HFFc6 (cell line): ENCODE data around the gene SPATS2L. TPM values are rescaled to one million over a fixed set of nuclear protein-coding genes. Genes with fewer than 3 reads are reported as not detected.

Experiments
- DNase-seq: peaks from one replicate; pipeline ENCODE4 v3.0.0-alpha.2; 2018
- H3K27ac Mint-ChIP-seq: 2 replicates; pipeline ENCODE4 v1.8.0; 2020; ENCODE audit warnings: mild to moderate bottlenecking, mixed read lengths
- H3K27me3 Mint-ChIP-seq: 2 replicates; pipeline ENCODE4 v1.8.0; 2021; ENCODE audit warnings: mild to moderate bottlenecking, moderate library complexity, mixed read lengths; ENCODE audit not compliant: insufficient read depth
- H3K36me3 Mint-ChIP-seq: 2 replicates; pipeline ENCODE4 v1.8.0; 2021; ENCODE audit warnings: low read depth, mixed read lengths
- H3K4me1 Mint-ChIP-seq: 2 replicates; pipeline ENCODE4 v1.8.0; 2020; ENCODE audit warnings: low read depth, mixed read lengths
- H3K4me3 Mint-ChIP-seq: 2 replicates; pipeline ENCODE4 v1.8.0; 2020; ENCODE audit warnings: mild to moderate bottlenecking, moderate library complexity, mixed read lengths
- H3K9me3 Mint-ChIP-seq: 2 replicates; pipeline ENCODE4 v1.8.0; 2020; ENCODE audit warnings: mild to moderate bottlenecking, mixed read lengths
- long read RNA-seq: library from polyadenylated mRNA; unstranded; transcript quantifications from one replicate; pipeline ENCODE4 v2.0.0, GENCODE V29; 2019
- total RNA-seq, 6 experiments: library from RNA; stranded (reverse); fragmentation: NEBNext Ultra II Directional; extraction: Animal tissue kit (Norgen Biotek cat#: 25700); gene quantifications; 2 replicates in 1 of 6; 3 replicates in 5 of 6; pipeline ENCODE4 v1.2.3, GENCODE V29; 2021
- TF ChIP-seq, protein P1 (sequence below): fragments of 200-600 bp; sonication (generic); IDR thresholded peaks from 2 replicates; pipeline ENCODE4 v1.5.0; 2021; ENCODE audit warnings: antibody characterized with exemption, mild to moderate bottlenecking

The SPATS2L gene
- total RNA-seq: 100 to 1,000 TPM; 146 to 205 (median 198) TPM
- long read RNA-seq, transcript SPATS2L-204 (13 exons, 2,463 nt): major isoform, 5 of 110 reads
- long read RNA-seq, partial matches to known transcripts: 80 of 110 reads
- long read RNA-seq, other reads (novel, unspliced or antisense): 15 of 110 reads

GRCh38 chr2:200306196-200306930, at the start of gene SPATS2L:
TSS of gene SPATS2L (plus strand) at chr2:200306693. CDS start at chr2:200389245, 82,552 bp downstream.
- Mint-ChIP-seq H3K9me3 (no peaks in the 10 kb centered on the region), H3K27me3 (no peaks in the 10 kb centered on the region; the same call in 1 of the 2 replicates), H3K4me1 (peaks cover 71% of the 10 kb centered on the region), H3K4me3 (peak within 1 kb of the TSS; percentile 93), H3K27ac (peak within 1 kb of the TSS; percentile 90), H3K36me3 (peaks cover 11% of the 10 kb centered on the region)
- peak; percentile 69 for DNase-seq
- TF ChIP-seq, protein P1, sequence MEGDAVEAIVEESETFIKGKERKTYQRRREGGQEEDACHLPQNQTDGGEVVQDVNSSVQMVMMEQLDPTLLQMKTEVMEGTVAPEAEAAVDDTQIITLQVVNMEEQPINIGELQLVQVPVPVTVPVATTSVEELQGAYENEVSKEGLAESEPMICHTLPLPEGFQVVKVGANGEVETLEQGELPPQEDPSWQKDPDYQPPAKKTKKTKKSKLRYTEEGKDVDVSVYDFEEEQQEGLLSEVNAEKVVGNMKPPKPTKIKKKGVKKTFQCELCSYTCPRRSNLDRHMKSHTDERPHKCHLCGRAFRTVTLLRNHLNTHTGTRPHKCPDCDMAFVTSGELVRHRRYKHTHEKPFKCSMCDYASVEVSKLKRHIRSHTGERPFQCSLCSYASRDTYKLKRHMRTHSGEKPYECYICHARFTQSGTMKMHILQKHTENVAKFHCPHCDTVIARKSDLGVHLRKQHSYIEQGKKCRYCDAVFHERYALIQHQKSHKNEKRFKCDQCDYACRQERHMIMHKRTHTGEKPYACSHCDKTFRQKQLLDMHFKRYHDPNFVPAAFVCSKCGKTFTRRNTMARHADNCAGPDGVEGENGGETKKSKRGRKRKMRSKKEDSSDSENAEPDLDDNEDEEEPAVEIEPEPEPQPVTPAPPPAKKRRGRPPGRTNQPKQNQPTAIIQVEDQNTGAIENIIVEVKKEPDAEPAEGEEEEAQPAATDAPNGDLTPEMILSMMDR: no peak

DNA sequence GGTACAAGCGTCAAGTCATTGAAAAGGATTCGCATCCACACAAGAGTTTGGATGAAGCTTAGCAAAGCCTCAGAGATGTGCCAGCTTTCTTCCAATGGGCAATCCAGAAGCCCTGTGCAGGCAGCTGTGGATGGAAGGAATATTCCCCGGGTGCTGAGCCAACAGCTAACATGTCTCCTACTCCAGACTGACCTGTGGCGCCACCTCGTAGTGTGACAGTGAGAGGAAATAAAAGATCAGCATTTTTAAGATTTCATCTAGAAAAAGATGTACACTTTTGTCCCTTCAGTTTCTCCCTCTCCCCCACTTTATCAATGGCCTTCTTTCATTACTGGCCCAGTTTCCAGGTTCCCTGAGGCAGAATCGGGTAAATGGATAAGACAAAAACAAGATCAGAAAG, 48.9 kb upstream of the SPATS2L start:
- Mint-ChIP-seq H3K36me3 (no peaks in the 10 kb centered on the region), H3K27ac (no peak overlapping the region), H3K27me3 (peaks cover 7% of the 10 kb centered on the region), H3K9me3 (no peaks in the 10 kb centered on the region), H3K4me1 (peaks cover 12% of the 10 kb centered on the region), H3K4me3 (no peak overlapping the region)
- no peak for DNase-seq
- TF ChIP-seq, protein P1: no peak

GRCh38 chr2:200258081-200258480, 48.4 kb upstream of the SPATS2L start:
- H3K36me3 Mint-ChIP-seq: no peaks in the 10 kb centered on the region
- H3K4me3 Mint-ChIP-seq: no peak overlapping the region
- no peak for DNase-seq
- peaks cover 7% of the 10 kb centered on the region for H3K27me3 Mint-ChIP-seq
- H3K9me3 Mint-ChIP-seq: no peaks in the 10 kb centered on the region
- TF ChIP-seq, protein P1: no peak
- H3K4me1 Mint-ChIP-seq: peaks cover 7% of the 10 kb centered on the region
- H3K27ac Mint-ChIP-seq: no peak overlapping the region

DNA sequence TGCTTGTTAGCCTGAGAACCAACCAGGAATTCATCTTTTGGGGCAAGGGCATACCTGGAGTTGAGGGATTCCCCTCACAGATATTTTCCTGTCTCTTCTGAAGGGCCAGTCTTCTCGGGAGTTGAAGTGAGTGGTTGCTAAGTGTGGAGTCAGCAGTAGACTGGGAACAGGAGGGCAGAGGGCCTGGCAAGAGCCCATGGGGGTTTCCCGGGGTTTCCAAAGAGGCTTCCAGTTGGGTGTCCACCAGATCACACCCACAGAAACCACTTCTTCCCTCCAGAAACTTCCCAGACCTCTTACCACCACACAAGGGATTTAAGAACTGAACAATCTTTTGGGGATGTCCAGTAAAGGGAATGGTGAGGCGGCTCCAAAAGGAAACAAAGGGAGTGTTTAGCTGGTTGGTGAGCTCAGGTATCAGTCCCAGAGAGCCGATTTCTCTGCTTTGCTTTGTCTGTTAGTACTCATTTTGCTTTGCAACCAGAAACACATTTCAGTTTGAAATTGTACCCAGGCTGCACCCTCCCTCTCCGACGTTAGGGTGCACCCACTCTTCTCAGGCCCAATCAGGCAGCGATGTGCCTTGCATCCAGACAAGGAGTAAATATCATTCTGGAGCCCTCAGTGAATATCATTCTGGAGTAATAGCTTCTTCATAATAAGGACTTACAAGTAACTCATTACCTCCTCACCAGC, 47.5 kb upstream of the SPATS2L start:
- TF ChIP-seq, protein P1: no peak
- H3K27me3 Mint-ChIP-seq: peaks cover 7% of the 10 kb centered on the region

DNA sequence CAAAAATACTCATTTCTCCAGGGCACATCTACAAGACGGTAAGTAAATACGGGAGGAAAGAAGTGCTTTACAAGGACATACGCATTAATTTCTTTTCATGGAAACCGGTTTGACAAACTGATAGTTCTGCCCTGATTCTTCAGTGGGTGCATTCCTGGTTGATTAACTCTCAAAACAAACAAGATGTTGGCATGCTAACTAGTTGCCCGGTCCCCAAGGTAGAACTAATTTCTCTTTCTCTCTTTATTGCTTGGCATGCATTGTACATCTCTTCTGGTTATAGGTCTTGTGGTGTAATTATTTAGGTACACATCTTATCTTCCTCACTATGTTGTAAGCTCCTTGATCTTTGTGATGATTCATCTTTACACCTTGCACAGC, 46.9 kb upstream of the SPATS2L start:
- no peak for DNase-seq
- no peaks in the 10 kb centered on the region for H3K4me1 Mint-ChIP-seq
- no peaks in the 10 kb centered on the region for H3K36me3 Mint-ChIP-seq
- no peak overlapping the region for H3K4me3 Mint-ChIP-seq
- H3K27me3 Mint-ChIP-seq: peaks cover 7% of the 10 kb centered on the region
- H3K9me3 Mint-ChIP-seq: no peaks in the 10 kb centered on the region
- no peak overlapping the region for H3K27ac Mint-ChIP-seq
- TF ChIP-seq, protein P1: no peak

More for the DNA sequence above, 47.5 kb upstream of the SPATS2L start:
- no peaks in the 10 kb centered on the region for H3K4me1 Mint-ChIP-seq
- H3K36me3 Mint-ChIP-seq: no peaks in the 10 kb centered on the region
- H3K4me3 Mint-ChIP-seq: no peak overlapping the region
- no peak overlapping the region for H3K27ac Mint-ChIP-seq
- DNase-seq: no peak
- H3K9me3 Mint-ChIP-seq: no peaks in the 10 kb centered on the region
